ENCODE results near the gene PTPN13. TPM values are rescaled to one million over a fixed set of nuclear protein-coding genes. Genes with fewer than 3 reads are reported as not detected.

Gene PTPN13
- total RNA-seq, 1 experiment from 2014 or later: 12.5 TPM

GRCh38 chr4:86563416-86563815 lies 30.7 kb upstream of the PTPN13 start:
- in situ Hi-C loops (cut with HindIII; ENCODE audit: low pct_unique_long_range_greater_than_20kb, low sequenced_read_pairs) (no loop called here), intact Hi-C loops (cut with micrococcal nuclease; ENCODE audit: unreplicated experiment) (no loop called here)
- no TSS peak for BruUV-seq (replicated peaks)
- POLR2A ChIA-PET: no interaction called here
- Histone ChIP-seq H3K4me1 (ENCODE audit: control insufficient read depth, insufficient read depth, low read length) (no peaks in the 10 kb centered on the region), H3K36me3 (ENCODE audit: control insufficient read depth, insufficient read depth, low read length) (no peaks in the 10 kb centered on the region), H3K27me3 (ENCODE audit: control insufficient read depth, insufficient read depth, low read length) (no peaks in the 10 kb centered on the region), H3K9me3 (ENCODE audit: control insufficient read depth, insufficient read depth, low read depth, low read length) (no peaks in the 10 kb centered on the region), H3K27ac (ENCODE audit: low read length) (no peak overlapping the region), H3K4me3 (ENCODE audit: low read depth in 2 of 2, low read length in 2 of 2) (no peak overlapping the region)
- CTCF ChIA-PET: no interaction called here
- TF ChIP-seq TCF7L2 (IDR thresholded peaks at IDR 0.05; ENCODE audit: low read depth, low read length): no peak
- no peak for TF ChIP-seq CTCF (IDR thresholded peaks at IDR 0.05)
- no peak for TF ChIP-seq SIN3A (IDR thresholded peaks at IDR 0.05; ENCODE audit: borderline replicate concordance, insufficient read depth, low read depth, low read length)
- TF ChIP-seq REST (IDR thresholded peaks at IDR 0.05; ENCODE audit: insufficient read depth in 1 of 2, low read depth in 2 of 2, low read length in 1 of 2): no peak
- no peak for TF ChIP-seq POLR2AphosphoS5 (IDR thresholded peaks at IDR 0.05; ENCODE audit: low read depth, low read length)
- ATAC-seq (no peak), DNase-seq (ENCODE audit: low read depth, low spot score) (no peak)

- H3K4me3 ChIP-seq (ENCODE audit: low read depth in 2 of 2, low read length in 2 of 2): no peak overlapping the region
- no peaks in the 10 kb centered on the region for H3K4me1 ChIP-seq (ENCODE audit: control insufficient read depth, insufficient read depth, low read length)
- CTCF ChIA-PET: no interaction called here
- intact Hi-C loops (cut with micrococcal nuclease; ENCODE audit: unreplicated experiment): no loop called here
- H3K27me3 ChIP-seq (ENCODE audit: control insufficient read depth, insufficient read depth, low read length): no peaks in the 10 kb centered on the region
- POLR2A ChIA-PET: no interaction called here
- H3K27ac ChIP-seq (ENCODE audit: low read length): no peak overlapping the region
- ATAC-seq (no peak), DNase-seq (ENCODE audit: low read depth, low spot score) (no peak)
- no TSS peak for BruUV-seq (replicated peaks)
- TF ChIP-seq POLR2AphosphoS5 (IDR thresholded peaks at IDR 0.05; ENCODE audit: low read depth, low read length): no peak
- TF ChIP-seq CTCF (IDR thresholded peaks at IDR 0.05): no peak
- no peak for TF ChIP-seq TCF7L2 (IDR thresholded peaks at IDR 0.05; ENCODE audit: low read depth, low read length)
- TF ChIP-seq REST (IDR thresholded peaks at IDR 0.05; ENCODE audit: insufficient read depth in 1 of 2, low read depth in 2 of 2, low read length in 1 of 2): no peak
- TF ChIP-seq SIN3A (IDR thresholded peaks at IDR 0.05; ENCODE audit: borderline replicate concordance, insufficient read depth, low read depth, low read length): no peak
- H3K9me3 ChIP-seq (ENCODE audit: control insufficient read depth, insufficient read depth, low read depth, low read length): no peaks in the 10 kb centered on the region
- in situ Hi-C loops (cut with HindIII; ENCODE audit: low pct_unique_long_range_greater_than_20kb, low sequenced_read_pairs): no loop called here
- H3K36me3 ChIP-seq (ENCODE audit: control insufficient read depth, insufficient read depth, low read length): no peaks in the 10 kb centered on the region
Measured at GRCh38 chr4:86564795-86565194, 29.3 kb upstream of the PTPN13 start.

All from Panc1 (cell line).